Urothelium cell line (cell line): Measurements from ENCODE around the gene CA5A.
"Not testable (repeated sequence)": the region's sequence is repeated elsewhere in the genome, so short reads cannot be mapped to it uniquely, and the experiment has no call there.

Source experiments
- DNase-seq: peaks from one replicate; pipeline ENCODE4 v3.0.0; 2011; ENCODE audit warnings: low spot score, mixed read lengths
- FAIRE-seq: peaks from 2 replicates; lab custom pipeline; 2011; peaks lifted over from hg19 to GRCh38; lab: Jason Lieb, UNC

Gene CA5A

GRCh38 chr16:87949071-87949744, 12.9 kb upstream of the CA5A start:
- FAIRE-seq (no peak), DNase-seq (no peak)

- DNase-seq = no peak
- FAIRE-seq = no peak
These were observed 12.4 kb upstream of the CA5A start for GRCh38 chr16:87948735-87949070.

GRCh38 chr16:87948119-87948545, 11.8 kb upstream of the CA5A start:
- DNase-seq (no peak), FAIRE-seq (no peak)

- no peak for FAIRE-seq
- no peak for DNase-seq
These were observed 11.2 kb upstream of the CA5A start for GRCh38 chr16:87947356-87948118.

GRCh38 chr16:87946596-87947347, 10.4 kb upstream of the CA5A start:
- no peak for DNase-seq

GRCh38 chr16:87945351-87946042, 9.2 kb upstream of the CA5A start:
- DNase-seq = no peak
- FAIRE-seq = no peak

More at GRCh38 chr16:87946596-87947347, 10.4 kb upstream of the CA5A start:
- no peak for FAIRE-seq

GRCh38 chr16:87942680-87943079, 6.4 kb upstream of the CA5A start:
- DNase-seq (no peak), FAIRE-seq (no peak)

- FAIRE-seq = no peak
- DNase-seq = no peak
These were observed 3.5 kb upstream of the CA5A start for GRCh38 chr16:87939562-87940423.

GRCh38 chr16:87938412-87938949, 2.2 kb upstream of the CA5A start:
- peak; percentile 23 for FAIRE-seq
- no peak for DNase-seq

GRCh38 chr16:87937231-87937542, 858 bp upstream of the CA5A start:
- FAIRE-seq, DNase-seq: not testable (repeated sequence)

GRCh38 chr16:87936016-87936374, 334 bp downstream of the CA5A start:
- FAIRE-seq, DNase-seq: not testable (repeated sequence)

- DNase-seq, FAIRE-seq: not testable (repeated sequence)
These were observed 1.4 kb downstream of the CA5A start for GRCh38 chr16:87934752-87935425.

GRCh38 chr16:87933140-87933495, 3.2 kb downstream of the CA5A start:
- DNase-seq = no peak
- FAIRE-seq = no peak

- DNase-seq = not testable (repeated sequence)
- FAIRE-seq = peak; percentile 59
These were observed 3.7 kb downstream of the CA5A start for GRCh38 chr16:87932475-87933139.

GRCh38 chr16:87931504-87931903, 4.8 kb downstream of the CA5A start:
- DNase-seq (no peak), FAIRE-seq (no peak)

- FAIRE-seq = no peak
- DNase-seq = no peak
These were observed 5.9 kb downstream of the CA5A start for GRCh38 chr16:87930456-87930855.

- FAIRE-seq (no peak), DNase-seq (no peak)
These were observed 6.3 kb downstream of the CA5A start for GRCh38 chr16:87929986-87930385.

- no peak for DNase-seq
- FAIRE-seq = no peak
These were observed 9.2 kb downstream of the CA5A start for GRCh38 chr16:87927195-87927562.
